Neuronal stem cell (in vitro differentiated cells): ENCODE data around the gene SAMD4A. TPM values are rescaled to one million over a fixed set of nuclear protein-coding genes. Genes with fewer than 3 reads are reported as not detected.
A peak's percentile ranks its signal among the peaks of the same experiment; 100 is the strongest.

Experiments used
- DNase-seq: peaks from one replicate; pipeline ENCODE4 v3.0.0-alpha.2; 2013; ENCODE audit warnings: low spot score
- H2AFZ ChIP-seq: one replicate; pipeline ENCODE4 v1.6.1; 2013; ENCODE audit warnings: mild to moderate bottlenecking, low read length, inconsistent platforms
- H2AK5ac ChIP-seq: 2 replicates; pipeline ENCODE4 v1.6.1; 2013; ENCODE audit warnings: low read depth, mild to moderate bottlenecking, inconsistent platforms, low read length, moderate library complexity, mixed read lengths
- H2BK120ac ChIP-seq: 2 replicates; pipeline ENCODE4 v1.6.1; 2013; ENCODE audit warnings: low read depth, mild to moderate bottlenecking, inconsistent platforms, low read length, moderate library complexity, mixed read lengths
- H2BK12ac ChIP-seq: one replicate; pipeline ENCODE4 v1.6.1; 2013; ENCODE audit warnings: low read length, inconsistent platforms
- H2BK15ac ChIP-seq: 2 replicates; pipeline ENCODE4 v1.6.1; 2013; ENCODE audit warnings: mild to moderate bottlenecking, low read length, inconsistent platforms, mixed read lengths
- H2BK5ac ChIP-seq: one replicate; pipeline ENCODE4 v1.6.1; 2013; ENCODE audit warnings: inconsistent platforms, mild to moderate bottlenecking, low read length, moderate library complexity
- H3K14ac ChIP-seq: one replicate; pipeline ENCODE4 v1.6.1; 2013; ENCODE audit warnings: low read length, inconsistent platforms
- H3K18ac ChIP-seq: 2 replicates; pipeline ENCODE4 v1.6.1; 2013; ENCODE audit warnings: low read length, inconsistent platforms
- H3K23ac ChIP-seq: 2 replicates; pipeline ENCODE4 v1.6.1; 2013; ENCODE audit warnings: low read depth, mild to moderate bottlenecking, mixed read lengths, low read length, inconsistent platforms; ENCODE audit not compliant: poor library complexity
- H3K27ac ChIP-seq: replicated peaks from 3 replicates; pipeline ENCODE4 v1.5.1; 2013; ENCODE audit warnings: low read length, inconsistent platforms
- H3K27me3 ChIP-seq, 3 experiments: 2 replicates each; pipeline ENCODE4 v1.6.1; 2013; ENCODE audit warnings: low read length in 3 of 3, mild to moderate bottlenecking in 2 of 3, inconsistent platforms in 1 of 3, low read depth in 1 of 3, mixed read lengths in 1 of 3, moderate library complexity in 1 of 3; ENCODE audit not compliant: control insufficient read depth in 3 of 3, insufficient read depth in 3 of 3
- H3K36me3 ChIP-seq, 2 donors: replicated peaks in 1 of 2; 2 replicates each; pipeline ENCODE4 v1.6.1; 2013; ENCODE audit warnings: low read length in 2 of 2; ENCODE audit not compliant: control insufficient read depth in 2 of 2, insufficient read depth in 2 of 2
- H3K4ac ChIP-seq: 2 replicates; pipeline ENCODE4 v1.6.1; 2013; ENCODE audit warnings: inconsistent platforms, mild to moderate bottlenecking, low read length, moderate library complexity
- H3K4me1 ChIP-seq, 2 donors: 1 replicate in 1 of 2; 2 replicates in 1 of 2; pipeline ENCODE4 v1.6.1; 2013; ENCODE audit warnings: low read length in 2 of 2, low read depth in 1 of 2; ENCODE audit not compliant: control insufficient read depth in 2 of 2, insufficient read depth in 1 of 2
- H3K4me2 ChIP-seq: one replicate; pipeline ENCODE4 v1.6.1; 2013; ENCODE audit warnings: mild to moderate bottlenecking, low read length, inconsistent platforms; ENCODE audit not compliant: insufficient read depth, poor library complexity, severe bottlenecking
- H3K4me3 ChIP-seq, 2 donors: 2 replicates each; pipeline ENCODE4 v1.5.1; 2013; ENCODE audit warnings: low read length in 2 of 2, mild to moderate bottlenecking in 2 of 2, inconsistent platforms in 1 of 2, moderate library complexity in 1 of 2
- H3K79me1 ChIP-seq: one replicate; pipeline ENCODE4 v1.6.1; 2013; ENCODE audit warnings: low read depth, mild to moderate bottlenecking, inconsistent platforms, low read length, moderate library complexity
- H3K9ac ChIP-seq: one replicate; pipeline ENCODE4 v1.6.1; 2013; ENCODE audit warnings: mild to moderate bottlenecking, low read depth, low read length, inconsistent platforms; ENCODE audit not compliant: poor library complexity
- H3K9me3 ChIP-seq, 2 donors: replicated peaks in 1 of 2; 2 replicates each; pipeline versions ENCODE3 to v1.6.1; 2013; ENCODE audit warnings: low read length in 2 of 2, mild to moderate bottlenecking in 2 of 2, inconsistent platforms in 1 of 2, low read depth in 1 of 2, mixed read lengths in 1 of 2, moderate library complexity in 1 of 2; ENCODE audit not compliant: control insufficient read depth in 2 of 2, insufficient read depth in 1 of 2
- H4K8ac ChIP-seq: one replicate; pipeline ENCODE4 v1.6.1; 2013; ENCODE audit warnings: low read depth, mild to moderate bottlenecking, inconsistent platforms, low read length, moderate library complexity
- H4K91ac ChIP-seq: one replicate; pipeline ENCODE4 v1.6.1; 2013; ENCODE audit warnings: low read length, low read depth, mild to moderate bottlenecking, inconsistent platforms; ENCODE audit not compliant: poor library complexity
- WGBS, 2 donors: extraction: QIAGEN DNeasy Blood & Tissue Kit; methylation state at CpG; one replicate each; pipeline ENCODE4 v1.1.7; 2013; ENCODE audit warnings: missing lambda C conversion rate in 2 of 2, mixed read lengths in 1 of 2; ENCODE audit not compliant: insufficient read length in 2 of 2, insufficient replicate concordance in 1 of 2; ENCODE audit errors: extremely low coverage in 2 of 2; 5-methylcytosine and 5-hydroxymethylcytosine counted together
- polyA plus RNA-seq, 2 experiments: library from polyadenylated mRNA; stranded (reverse); fragments of 200-250 nt; gene quantifications; one replicate each; pipeline ENCODE4 v1.2.3, GENCODE V29; 2013

SAMD4A gene, protein sequence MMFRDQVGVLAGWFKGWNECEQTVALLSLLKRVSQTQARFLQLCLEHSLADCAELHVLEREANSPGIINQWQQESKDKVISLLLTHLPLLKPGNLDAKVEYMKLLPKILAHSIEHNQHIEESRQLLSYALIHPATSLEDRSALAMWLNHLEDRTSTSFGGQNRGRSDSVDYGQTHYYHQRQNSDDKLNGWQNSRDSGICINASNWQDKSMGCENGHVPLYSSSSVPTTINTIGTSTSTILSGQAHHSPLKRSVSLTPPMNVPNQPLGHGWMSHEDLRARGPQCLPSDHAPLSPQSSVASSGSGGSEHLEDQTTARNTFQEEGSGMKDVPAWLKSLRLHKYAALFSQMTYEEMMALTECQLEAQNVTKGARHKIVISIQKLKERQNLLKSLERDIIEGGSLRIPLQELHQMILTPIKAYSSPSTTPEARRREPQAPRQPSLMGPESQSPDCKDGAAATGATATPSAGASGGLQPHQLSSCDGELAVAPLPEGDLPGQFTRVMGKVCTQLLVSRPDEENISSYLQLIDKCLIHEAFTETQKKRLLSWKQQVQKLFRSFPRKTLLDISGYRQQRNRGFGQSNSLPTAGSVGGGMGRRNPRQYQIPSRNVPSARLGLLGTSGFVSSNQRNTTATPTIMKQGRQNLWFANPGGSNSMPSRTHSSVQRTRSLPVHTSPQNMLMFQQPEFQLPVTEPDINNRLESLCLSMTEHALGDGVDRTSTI
- 5.1 TPM for polyA plus RNA-seq (2013, experiment 1 of 2)
- polyA plus RNA-seq (2013, experiment 2 of 2) = 6.0 TPM

DNA sequence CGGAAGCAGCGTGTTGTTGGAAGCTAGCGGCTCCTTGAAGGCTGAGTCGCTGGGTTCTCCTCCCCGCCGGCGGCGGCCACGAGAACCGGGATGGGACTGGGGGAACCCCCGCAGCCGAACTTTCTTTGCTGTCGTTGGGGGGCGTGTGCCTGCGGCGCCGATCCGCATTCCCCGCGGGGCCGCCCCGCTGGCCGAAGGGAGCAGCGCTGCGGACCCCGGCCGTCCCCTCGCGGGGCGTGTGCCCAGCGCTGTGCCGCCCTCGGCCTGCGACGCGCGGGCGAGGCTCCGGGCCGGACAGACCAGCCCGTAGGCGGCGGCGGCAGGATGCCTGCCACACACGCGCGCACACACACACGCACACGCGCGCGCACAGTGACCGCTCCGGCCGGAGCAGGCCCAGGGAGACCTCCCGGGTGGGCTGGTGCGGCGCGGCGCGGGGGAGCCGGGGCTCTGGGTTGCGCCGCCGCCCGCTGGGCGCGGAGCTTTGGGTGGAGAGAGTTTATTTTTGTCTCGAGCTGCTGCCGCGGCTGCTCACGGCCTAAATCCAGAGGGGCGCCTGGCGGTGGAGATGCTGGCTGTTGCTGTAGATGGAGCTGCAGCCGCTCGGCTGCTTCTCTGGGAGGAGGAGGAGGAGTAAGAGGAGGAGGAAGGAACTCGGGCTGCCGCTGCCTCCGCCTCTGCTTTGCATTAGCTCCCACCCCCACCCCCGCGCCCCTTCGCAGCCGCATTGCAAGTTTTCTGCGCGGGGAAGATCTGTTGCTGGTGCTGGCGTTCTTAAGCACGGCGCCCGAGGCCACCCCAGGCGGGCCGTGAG lies at the start of gene SAMD4A:
SAMD4A (plus strand) TSS at position 719 of the 814 bp plus-strand sequence. CDS start 789 bp downstream, outside the sequence.
- peak; percentile 74 for DNase-seq
- no peak within 1 kb of the TSS for H3K4ac ChIP-seq
- H4K91ac ChIP-seq = no peak within 1 kb of the TSS
- peak within 1 kb of the TSS; percentile 95 for H3K4me2 ChIP-seq
- peak within 1 kb of the TSS; percentile 88 for H2BK15ac ChIP-seq
- H2BK120ac ChIP-seq = peak within 1 kb of the TSS; percentile 16
- H4K8ac ChIP-seq = peak within 1 kb of the TSS; percentile 10
- H2AFZ ChIP-seq = peak within 1 kb of the TSS; percentile 97
- peak within 1 kb of the TSS; percentile 42 for H2AK5ac ChIP-seq
- peaks cover 5% of the 10 kb centered on the region for H3K79me1 ChIP-seq
- H3K36me3 ChIP-seq = peaks cover 0 to 20% of the 10 kb centered on the region in 2 donors
- H3K27me3 ChIP-seq = peaks cover 0 to 6% (median 0%) of the 10 kb centered on the region in 3 experiments
- H3K14ac ChIP-seq = peak within 1 kb of the TSS; percentile 87
- H2BK12ac ChIP-seq = no peak within 1 kb of the TSS
- peak within 1 kb of the TSS; percentile 97 for H3K18ac ChIP-seq
- H3K23ac ChIP-seq = peak within 1 kb of the TSS; percentile 94
- no peak within 1 kb of the TSS for H3K27ac ChIP-seq
- peak within 1 kb of the TSS; percentile 74 to 86 for H3K4me3 ChIP-seq
- WGBS, 2 donors = no CpG with 5 or more reads among the region's 91 CpGs
- H3K4me1 ChIP-seq = peaks cover 12 to 24% of the 10 kb centered on the region in 2 donors
- H3K9ac ChIP-seq = peak within 1 kb of the TSS; percentile 92
- no peaks in the 10 kb centered on the region for H3K9me3 ChIP-seq
- peak within 1 kb of the TSS; percentile 72 for H2BK5ac ChIP-seq

DNA sequence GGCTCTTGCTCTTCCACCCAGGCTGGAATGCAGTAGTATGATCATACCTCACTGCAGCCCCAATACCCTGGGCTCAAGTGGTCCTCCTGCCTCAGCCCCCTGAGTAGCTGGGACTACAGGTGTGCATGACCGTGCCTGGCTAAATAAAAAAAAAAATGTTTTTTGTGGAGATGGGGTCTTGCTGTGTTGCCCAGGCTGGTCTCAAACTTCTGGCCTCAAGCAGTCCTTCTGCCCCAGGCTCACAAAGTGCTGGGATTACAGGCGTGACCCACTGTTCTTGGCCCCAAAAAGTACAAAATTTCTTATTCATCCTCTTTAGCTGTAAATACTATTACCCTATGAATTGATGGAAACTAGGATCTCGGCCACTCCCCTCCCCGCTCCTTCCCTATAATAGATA lies 42.5 kb upstream of the SAMD4A start:
- Histone ChIP-seq H3K4me1 (no peaks in the 10 kb centered on the region), H3K27me3 (no peaks in the 10 kb centered on the region), H2AFZ (no peak overlapping the region), H2BK120ac (no peak overlapping the region), H3K36me3 (peaks cover 7 to 53% of the 10 kb centered on the region in 2 donors), H4K8ac (no peak overlapping the region), H3K79me1 (no peaks in the 10 kb centered on the region), H3K18ac (no peak overlapping the region), H3K4me2 (no peak overlapping the region), H3K4me3 (no peak overlapping the region), H3K27ac (no peak overlapping the region), H3K4ac (no peak overlapping the region), H4K91ac (no peak overlapping the region), H3K9ac (no peak overlapping the region), H3K23ac (no peak overlapping the region), H2BK5ac (no peak overlapping the region), H2AK5ac (no peak overlapping the region), H2BK15ac (no peak overlapping the region), H3K9me3 (peaks cover 0 to 4% of the 10 kb centered on the region in 2 donors), H2BK12ac (no peak overlapping the region), H3K14ac (no peak overlapping the region)
- WGBS, 2 donors = no CpG with 5 or more reads among the region's 4 CpGs
- DNase-seq = no peak

DNA sequence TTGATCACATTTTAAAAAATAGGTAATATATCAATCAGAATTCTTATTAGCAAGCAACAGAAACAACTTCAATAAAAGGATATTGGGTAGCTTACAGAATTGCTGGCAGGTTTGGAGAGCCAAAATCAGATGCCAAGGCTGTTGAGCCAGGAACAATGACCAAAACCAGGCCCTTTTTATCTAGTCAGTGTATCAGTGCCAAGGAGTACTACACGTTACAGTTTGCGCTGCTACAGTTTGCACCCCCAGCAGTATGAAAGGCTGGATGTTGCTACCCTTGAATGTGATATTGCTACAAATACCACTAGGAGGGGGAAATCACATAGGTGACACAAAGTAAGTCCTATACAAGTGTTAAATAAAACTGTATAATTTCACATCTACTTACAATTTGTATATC lies 38.0 kb upstream of the SAMD4A start:
- H2BK12ac ChIP-seq = no peak overlapping the region
- no peak overlapping the region for H3K23ac ChIP-seq
- no peak overlapping the region for H3K27ac ChIP-seq
- H3K18ac ChIP-seq = no peak overlapping the region
- WGBS, 2 donors = no CpG with 5 or more reads among the region's 2 CpGs
- H3K4ac ChIP-seq = no peak overlapping the region
- no peak overlapping the region for H2BK120ac ChIP-seq
- H4K91ac ChIP-seq = no peak overlapping the region
- H2BK15ac ChIP-seq = no peak overlapping the region
- H2AK5ac ChIP-seq = no peak overlapping the region
- no peak for DNase-seq
- H3K4me1 ChIP-seq = peaks cover 3 to 8% of the 10 kb centered on the region in 2 donors
- peaks cover 7 to 45% of the 10 kb centered on the region in 2 donors for H3K36me3 ChIP-seq
- no peak overlapping the region for H2BK5ac ChIP-seq
- H3K9ac ChIP-seq = no peak overlapping the region
- H3K4me2 ChIP-seq = no peak overlapping the region
- no peak overlapping the region for H2AFZ ChIP-seq
- H3K14ac ChIP-seq = no peak overlapping the region
- no peaks in the 10 kb centered on the region for H3K27me3 ChIP-seq
- no peaks in the 10 kb centered on the region for H3K9me3 ChIP-seq
- H3K4me3 ChIP-seq = no peak overlapping the region
- H3K79me1 ChIP-seq = no peaks in the 10 kb centered on the region
- H4K8ac ChIP-seq = no peak overlapping the region
